Skeletal muscle tissue (tissue), 4 donors: ENCODE data around the gene MPP4. TPM values are rescaled to one million over a fixed set of nuclear protein-coding genes. Genes with fewer than 3 reads are reported as not detected.

ENCODE experiments used
- H3K27ac ChIP-seq: one replicate; pipeline ENCODE4 v1.7.0; 2013; ENCODE audit warnings: mild to moderate bottlenecking, low read depth, low read length, inconsistent platforms
- H3K27me3 ChIP-seq, 3 donors: one replicate each; pipeline ENCODE4 v1.7.0; 2013; ENCODE audit warnings: low read length in 3 of 3; ENCODE audit not compliant: control insufficient read depth in 3 of 3, insufficient read depth in 3 of 3
- H3K36me3 ChIP-seq, 3 donors: one replicate each; pipeline ENCODE4 v1.7.0; 2013; ENCODE audit warnings: low read length in 3 of 3; ENCODE audit not compliant: control insufficient read depth in 3 of 3, insufficient read depth in 3 of 3
- H3K4me1 ChIP-seq, 3 donors: one replicate each; pipeline ENCODE4 v1.7.0; 2013; ENCODE audit warnings: low read length in 3 of 3, mild to moderate bottlenecking in 3 of 3; ENCODE audit not compliant: control insufficient read depth in 3 of 3, insufficient read depth in 3 of 3
- H3K4me3 ChIP-seq, 3 donors: one replicate each; pipeline ENCODE4 v1.7.0; 2013; ENCODE audit warnings: low read length in 3 of 3
- H3K9ac ChIP-seq, 3 donors: one replicate each; pipeline ENCODE4 v1.7.0; 2013; ENCODE audit warnings: low read length in 3 of 3, mild to moderate bottlenecking in 3 of 3, moderate library complexity in 2 of 3, low read depth in 1 of 3
- H3K9me3 ChIP-seq, 3 donors: one replicate each; pipeline ENCODE4 v1.7.0; 2013; ENCODE audit warnings: low read length in 3 of 3; ENCODE audit not compliant: control insufficient read depth in 3 of 3
- total RNA-seq: library from RNA; depleted of rRNA; stranded (reverse); fragments of >200 nt; gene quantifications from one replicate; pipeline ENCODE4 v1.2.3, GENCODE V29; 2014
- donor health status: Osteomylitis.

MPP4 gene
- total RNA-seq, 1 donor from 2014 or later = under 0.01 TPM

DNA sequence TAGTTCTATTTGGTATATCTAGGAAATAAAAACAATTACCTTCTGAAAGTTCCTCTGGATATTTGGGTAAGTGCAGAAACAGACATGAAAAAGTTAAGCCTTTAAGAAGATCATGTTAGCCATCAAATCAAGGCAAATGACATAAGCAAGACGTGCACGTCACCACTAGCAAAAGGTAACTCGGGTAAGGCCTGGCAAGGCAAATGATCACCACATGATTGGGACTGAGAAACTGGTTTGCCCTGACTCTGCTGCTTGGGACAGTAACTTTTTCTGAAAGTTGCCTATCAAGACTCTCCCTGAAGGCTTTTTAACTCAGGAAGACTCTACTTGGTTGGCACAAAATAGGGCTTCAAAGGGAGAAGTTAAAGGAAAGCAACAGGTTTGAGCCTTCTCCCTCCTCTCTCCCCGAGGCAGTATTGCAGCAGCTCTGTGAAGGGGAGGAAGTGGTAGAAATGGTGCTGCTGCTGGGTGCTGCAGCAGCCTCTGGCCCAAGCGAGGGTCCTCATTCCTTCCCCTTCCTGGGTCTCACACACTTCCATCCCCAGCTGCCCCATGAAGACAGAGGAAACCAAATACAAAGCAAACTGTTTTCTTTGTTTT, 38.0 kb downstream of the MPP4 start:
- Histone ChIP-seq H3K36me3 (no peaks in the 10 kb centered on the region), H3K9ac (no peak overlapping the region), H3K9me3 (no peaks in the 10 kb centered on the region), H3K4me1 (no peaks in the 10 kb centered on the region), H3K27me3 (no peaks in the 10 kb centered on the region), H3K27ac (no peak overlapping the region), H3K4me3 (no peak overlapping the region)

DNA sequence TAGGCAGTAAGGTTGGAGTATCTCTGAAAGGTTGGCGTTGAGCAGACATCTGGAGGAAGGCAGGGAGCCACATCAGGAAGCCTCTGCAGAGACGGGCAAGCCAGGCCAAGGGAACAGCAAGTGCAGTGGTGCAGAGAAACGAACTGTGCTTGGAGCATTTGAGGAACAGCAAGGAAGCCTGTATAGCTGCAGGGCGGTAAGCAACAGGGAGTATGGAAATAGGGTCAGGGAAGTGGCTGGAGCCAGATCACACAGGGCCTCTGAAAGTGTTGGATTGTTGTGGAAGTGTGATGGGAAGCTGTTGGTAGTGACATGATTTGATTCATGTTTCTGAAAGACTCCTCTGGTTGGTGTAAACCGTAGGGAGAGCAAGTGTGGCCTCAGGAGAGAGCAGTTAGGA, 41.7 kb downstream of the MPP4 start:
- H3K27me3 ChIP-seq = no peaks in the 10 kb centered on the region
- H3K9me3 ChIP-seq = no peaks in the 10 kb centered on the region
- H3K9ac ChIP-seq = no peak overlapping the region
- H3K36me3 ChIP-seq = no peaks in the 10 kb centered on the region
- H3K27ac ChIP-seq = no peak overlapping the region
- H3K4me1 ChIP-seq = no peaks in the 10 kb centered on the region
- H3K4me3 ChIP-seq = no peak overlapping the region

DNA sequence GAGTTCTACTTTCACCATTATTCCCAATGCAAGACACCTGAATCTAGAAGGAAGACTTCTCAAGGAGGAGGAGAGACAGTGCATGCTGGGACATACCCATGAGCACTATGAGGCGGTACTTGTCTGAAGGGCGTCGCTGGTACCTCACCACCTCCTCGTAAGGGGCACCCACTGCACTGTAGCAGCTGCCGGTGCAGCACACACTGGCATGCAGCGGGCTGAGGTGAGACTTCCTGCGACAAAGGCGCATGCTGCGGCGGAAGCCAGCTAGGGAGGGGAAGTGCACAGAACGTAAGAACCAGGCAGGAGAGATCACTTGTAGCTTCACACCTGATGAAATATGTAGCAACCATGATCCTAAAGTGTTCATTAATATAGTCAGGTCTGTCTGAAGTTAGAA, 42.3 kb downstream of the MPP4 start:
- Histone ChIP-seq H3K9me3 (no peaks in the 10 kb centered on the region), H3K4me1 (no peaks in the 10 kb centered on the region), H3K27ac (no peak overlapping the region), H3K4me3 (no peak overlapping the region), H3K36me3 (no peaks in the 10 kb centered on the region), H3K27me3 (no peaks in the 10 kb centered on the region), H3K9ac (no peak overlapping the region)

DNA sequence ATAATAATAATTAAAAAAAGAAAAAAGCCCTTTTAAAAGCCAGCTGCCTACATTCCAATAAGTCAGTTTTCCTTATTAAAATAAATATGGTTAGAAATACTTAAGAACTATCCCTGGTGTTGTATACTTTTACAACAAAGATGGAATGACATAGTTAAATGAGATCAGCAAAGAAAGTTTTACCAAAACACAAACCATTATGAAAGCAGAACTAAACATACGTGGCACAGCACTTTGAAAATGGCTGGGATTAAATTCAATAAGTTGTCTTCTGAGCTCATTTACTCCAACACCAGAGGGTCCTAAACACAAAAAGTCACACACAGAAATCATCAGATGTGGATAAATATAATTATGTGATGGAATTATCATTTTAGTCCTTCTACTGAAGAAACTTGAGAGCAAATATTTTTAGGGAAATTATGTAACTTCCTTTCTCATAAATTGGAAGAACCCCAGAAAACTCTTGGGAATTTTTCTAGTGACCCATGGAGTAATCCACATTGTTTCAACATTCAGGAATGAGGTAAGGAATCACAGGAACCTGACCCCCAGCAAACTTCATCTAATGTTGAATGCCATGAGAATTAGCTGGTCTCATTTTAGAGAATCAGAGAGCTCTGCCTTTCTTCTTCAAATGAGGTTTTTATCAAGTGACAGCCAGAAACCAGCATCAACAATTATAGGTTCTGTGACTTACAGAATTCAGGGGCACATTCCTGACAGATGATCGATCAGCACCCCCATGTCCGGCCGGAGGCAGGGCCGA, 43.6 kb downstream of the MPP4 start:
- H3K4me3 ChIP-seq = no peak overlapping the region
- H3K4me1 ChIP-seq = no peaks in the 10 kb centered on the region
- no peak overlapping the region for H3K27ac ChIP-seq
- no peaks in the 10 kb centered on the region for H3K27me3 ChIP-seq
- H3K36me3 ChIP-seq = no peaks in the 10 kb centered on the region
- no peaks in the 10 kb centered on the region for H3K9me3 ChIP-seq
- H3K9ac ChIP-seq = no peak overlapping the region

DNA sequence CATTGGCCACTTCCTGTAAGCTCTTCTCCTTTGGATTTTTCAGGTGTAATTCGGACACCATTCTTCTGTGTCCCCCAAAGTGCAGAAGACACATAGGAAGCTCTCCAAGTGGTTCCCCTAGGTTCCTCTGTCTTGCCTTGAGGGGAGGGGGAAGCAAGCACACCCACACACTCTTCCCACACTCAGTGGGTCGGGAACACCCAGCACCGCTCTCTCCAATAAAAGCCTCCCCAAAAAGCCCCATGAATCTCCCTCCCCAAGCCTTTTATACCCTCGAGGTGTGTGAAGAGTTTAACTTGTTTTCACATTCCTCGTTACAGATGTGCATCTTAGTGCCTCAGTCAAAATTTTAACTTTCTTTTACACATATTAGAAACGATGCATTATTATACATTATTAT, 45.2 kb downstream of the MPP4 start:
- Histone ChIP-seq H3K27ac (peak overlapping the region; percentile 19), H3K9ac (no peak overlapping the region), H3K9me3 (no peaks in the 10 kb centered on the region)

DNA sequence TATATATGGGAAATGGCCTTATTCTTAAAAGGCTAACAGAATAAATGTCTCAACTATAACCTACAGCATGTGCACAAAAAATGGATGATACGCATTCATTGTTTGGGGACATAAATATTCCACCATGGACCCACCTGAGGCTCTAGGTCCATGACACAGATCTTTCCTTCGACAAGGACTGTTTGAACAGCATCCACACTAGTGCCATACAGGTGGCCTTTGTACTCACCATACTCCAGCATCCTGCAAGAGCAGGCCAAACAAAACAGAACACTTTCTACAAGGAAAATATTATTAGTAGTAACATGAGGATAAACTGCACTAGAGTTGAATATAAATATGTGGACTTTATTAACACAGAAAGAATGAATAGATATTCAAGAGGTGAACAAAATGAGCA, 49.0 kb downstream of the MPP4 start:
- Histone ChIP-seq H3K27me3 (no peaks in the 10 kb centered on the region), H3K27ac (no peak overlapping the region), H3K4me3 (no peak overlapping the region), H3K4me1 (no peaks in the 10 kb centered on the region), H3K9me3 (no peaks in the 10 kb centered on the region), H3K9ac (no peak overlapping the region), H3K36me3 (no peaks in the 10 kb centered on the region)

More for the DNA sequence above, 45.2 kb downstream of the MPP4 start:
- no peaks in the 10 kb centered on the region for H3K27me3 ChIP-seq
- H3K4me1 ChIP-seq = no peaks in the 10 kb centered on the region
- H3K4me3 ChIP-seq = no peak overlapping the region
- H3K36me3 ChIP-seq = no peaks in the 10 kb centered on the region

DNA sequence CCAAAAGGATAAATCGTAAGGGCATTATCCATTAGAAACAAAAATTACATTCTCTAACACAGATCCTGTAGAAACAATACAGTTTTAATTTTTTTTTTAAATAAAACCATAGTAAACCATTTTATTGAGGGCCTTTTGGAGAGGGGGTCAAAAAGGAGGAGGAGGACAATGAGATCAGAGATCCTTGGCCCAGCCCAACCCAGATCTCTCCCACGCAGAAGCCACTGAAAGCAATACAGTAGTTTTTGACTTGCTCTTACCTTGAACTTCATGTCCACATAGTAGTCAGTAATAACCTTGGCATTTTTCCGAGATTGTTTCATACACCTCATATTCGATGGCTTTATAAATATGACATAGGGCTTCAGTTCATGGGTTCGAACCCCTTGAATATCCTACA, 51.0 kb downstream of the MPP4 start:
- H3K9me3 ChIP-seq = no peaks in the 10 kb centered on the region
- H3K9ac ChIP-seq = no peak overlapping the region
- H3K4me1 ChIP-seq = peaks cover 3 to 6% (median 6%) of the 10 kb centered on the region in 3 donors
- H3K4me3 ChIP-seq = no peak overlapping the region
- H3K27me3 ChIP-seq = no peaks in the 10 kb centered on the region
- H3K36me3 ChIP-seq = no peaks in the 10 kb centered on the region
- H3K27ac ChIP-seq = no peak overlapping the region

DNA sequence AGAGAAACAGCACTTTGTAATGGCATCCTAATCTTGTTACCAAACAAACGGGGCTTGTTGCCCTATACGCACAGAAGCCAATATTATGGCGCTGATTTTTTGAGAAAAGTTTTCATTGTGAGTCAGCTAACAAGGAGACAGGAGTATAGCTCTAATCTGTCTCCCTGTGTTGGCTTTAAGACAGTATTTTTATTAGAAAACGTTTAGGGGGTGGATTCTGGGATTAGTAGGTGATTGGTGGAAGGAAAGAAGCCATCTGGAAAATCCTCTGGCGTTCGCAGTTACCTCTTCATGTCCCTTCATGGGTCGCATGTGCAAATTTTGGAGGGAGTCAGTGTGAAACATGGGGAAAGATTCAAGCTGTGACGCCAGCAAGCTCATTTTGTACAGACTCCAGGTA, 54.4 kb downstream of the MPP4 start:
- Histone ChIP-seq H3K9ac (peak overlapping the region; percentile 95 to 99 (median 97)), H3K9me3 (no peaks in the 10 kb centered on the region), H3K36me3 (peaks cover 0 to 3% (median 0%) of the 10 kb centered on the region in 3 donors), H3K4me1 (peaks cover 3 to 13% (median 8%) of the 10 kb centered on the region in 3 donors), H3K27ac (peak overlapping the region; percentile 93), H3K27me3 (no peaks in the 10 kb centered on the region), H3K4me3 (peak overlapping the region; percentile 95 to 96 (median 96))

DNA sequence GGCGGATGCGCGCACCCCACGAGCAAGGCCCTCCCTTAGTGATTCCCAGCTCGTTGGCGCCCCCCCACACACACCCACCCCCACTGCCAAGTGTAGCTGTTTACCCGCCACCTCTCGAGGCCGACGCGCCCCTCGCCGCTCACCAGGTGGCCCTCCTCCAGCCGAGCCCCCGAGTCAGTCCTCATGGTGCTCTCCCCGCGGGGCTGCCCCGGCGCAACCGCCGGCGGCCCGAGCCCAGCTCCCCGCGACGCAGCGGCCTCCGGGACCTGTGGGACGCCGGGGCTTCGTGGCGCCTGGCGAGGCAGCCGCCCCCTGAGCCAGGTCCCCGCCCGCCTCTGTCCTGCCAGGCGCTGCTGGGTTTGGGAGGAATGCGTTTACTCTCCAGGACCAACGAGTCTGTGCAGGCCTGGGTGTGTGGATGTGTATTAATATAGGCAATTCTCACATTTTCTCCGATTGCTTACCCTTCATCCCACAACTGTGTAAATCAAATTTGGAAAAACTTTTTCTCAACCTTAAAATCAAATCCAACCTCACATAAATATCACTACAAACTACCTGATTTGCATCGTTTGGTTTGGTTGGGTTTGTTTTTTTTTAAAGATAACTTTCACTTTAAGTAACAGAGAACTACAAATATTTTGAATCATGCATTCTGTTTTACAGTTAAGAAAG, 55.1 kb downstream of the MPP4 start, which contains the start of gene TMEM237:
TSS of gene TMEM237 (minus strand) at position 288 of the 675 bp plus-strand sequence. CDS start at position 185, 103 bp downstream.
- Histone ChIP-seq H3K4me3 (peak within 1 kb of the TSS; percentile 95 to 96 (median 96)), H3K4me1 (peaks cover 3 to 13% (median 8%) of the 10 kb centered on the region in 3 donors), H3K27me3 (no peaks in the 10 kb centered on the region), H3K9ac (peak within 1 kb of the TSS; percentile 95 to 99 (median 97)), H3K9me3 (no peaks in the 10 kb centered on the region), H3K36me3 (peaks cover 2 to 9% (median 4%) of the 10 kb centered on the region in 3 donors), H3K27ac (peak within 1 kb of the TSS; percentile 93)
